HG02970 (cell line): ENCODE measurements around the gene TPRA1.
"Not testable (repeated sequence)": the region's sequence is repeated elsewhere in the genome, so short reads cannot be mapped to it uniquely, and the experiment has no call there.

Experiments used
- ATAC-seq: cut with Tn5 transposase; IDR thresholded peaks from one replicate; pipeline ENCODE4 v1.9.1; 2021; ENCODE audit warnings: mild to moderate bottlenecking, moderate library complexity, moderate number of reproducible peaks; ENCODE audit not compliant: unreplicated experiment, low FRiP score

TPRA1 gene

GRCh38 chr3:127539366-127540060 lies 51.0 kb downstream of the TPRA1 start:
- ATAC-seq = no peak

DNA sequence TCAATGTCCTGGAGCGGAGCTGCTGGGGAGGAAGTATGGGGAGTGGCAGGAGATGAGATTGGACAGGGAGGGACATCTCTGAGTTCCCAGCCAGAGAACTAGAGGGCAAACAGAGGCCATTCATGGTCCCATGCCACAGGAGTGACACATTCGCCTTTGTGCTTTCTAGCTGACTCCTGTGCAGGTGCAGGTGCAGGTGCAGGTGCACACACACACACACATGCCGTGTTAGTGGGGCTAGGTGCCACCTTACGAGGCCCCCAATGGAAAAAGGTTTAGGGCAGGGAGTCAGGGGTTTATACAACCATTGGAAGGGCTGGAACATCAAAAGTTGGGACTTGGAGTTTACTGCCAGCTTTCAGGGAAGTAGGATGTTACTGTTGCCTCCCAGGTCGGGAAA lies 52.0 kb downstream of the TPRA1 start:
- ATAC-seq = no peak

DNA sequence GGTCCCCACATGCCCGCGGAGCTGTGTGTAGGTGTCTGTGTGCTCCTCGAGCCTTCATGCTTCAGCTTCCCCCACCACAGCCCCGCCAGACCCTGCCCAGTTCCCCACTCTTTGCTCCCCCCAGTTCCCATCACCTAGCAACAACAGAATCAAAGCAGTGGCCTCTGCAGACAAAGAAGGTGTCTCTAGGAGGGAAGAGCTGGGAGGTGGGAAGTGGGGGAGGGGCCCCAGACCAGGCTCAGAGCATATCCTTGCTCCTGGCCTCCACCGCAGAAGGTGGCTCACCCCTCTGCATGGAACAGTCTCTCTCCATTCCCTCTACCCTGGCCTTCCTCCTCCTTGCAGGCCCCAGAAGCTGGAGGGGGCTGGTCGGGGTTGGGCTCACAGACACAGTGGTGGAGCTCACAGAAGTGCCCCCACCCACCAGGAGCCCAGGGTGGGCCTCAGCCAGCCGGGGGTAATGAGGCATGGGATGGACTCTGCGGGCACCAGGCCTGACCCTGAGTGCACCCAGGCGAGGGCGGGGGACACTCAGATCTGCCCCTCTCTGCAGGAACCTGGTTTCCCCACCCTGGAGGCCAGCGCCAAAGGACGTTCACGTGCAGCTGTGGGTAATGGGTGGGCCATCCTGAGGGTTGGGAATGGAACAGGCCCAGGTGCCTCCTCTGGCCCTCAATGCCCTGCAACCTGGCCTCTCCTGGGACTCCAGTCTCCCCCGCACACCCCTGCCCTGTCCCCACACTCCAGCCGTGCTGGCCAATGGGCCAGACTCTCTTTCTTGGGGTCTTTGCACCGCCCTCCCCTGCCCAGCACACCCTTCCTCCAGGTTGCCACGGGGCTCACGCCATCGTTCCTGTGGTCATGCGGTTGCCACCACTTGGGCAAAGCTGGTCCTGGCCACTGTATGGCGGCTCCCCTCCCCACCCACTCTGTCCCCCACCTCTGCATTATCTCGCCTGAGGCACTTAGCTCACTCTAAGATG lies 53.4 kb downstream of the TPRA1 start:
- ATAC-seq = no peak

GRCh38 chr3:127535901-127536829 lies 54.4 kb downstream of the TPRA1 start:
- no peak for ATAC-seq

DNA sequence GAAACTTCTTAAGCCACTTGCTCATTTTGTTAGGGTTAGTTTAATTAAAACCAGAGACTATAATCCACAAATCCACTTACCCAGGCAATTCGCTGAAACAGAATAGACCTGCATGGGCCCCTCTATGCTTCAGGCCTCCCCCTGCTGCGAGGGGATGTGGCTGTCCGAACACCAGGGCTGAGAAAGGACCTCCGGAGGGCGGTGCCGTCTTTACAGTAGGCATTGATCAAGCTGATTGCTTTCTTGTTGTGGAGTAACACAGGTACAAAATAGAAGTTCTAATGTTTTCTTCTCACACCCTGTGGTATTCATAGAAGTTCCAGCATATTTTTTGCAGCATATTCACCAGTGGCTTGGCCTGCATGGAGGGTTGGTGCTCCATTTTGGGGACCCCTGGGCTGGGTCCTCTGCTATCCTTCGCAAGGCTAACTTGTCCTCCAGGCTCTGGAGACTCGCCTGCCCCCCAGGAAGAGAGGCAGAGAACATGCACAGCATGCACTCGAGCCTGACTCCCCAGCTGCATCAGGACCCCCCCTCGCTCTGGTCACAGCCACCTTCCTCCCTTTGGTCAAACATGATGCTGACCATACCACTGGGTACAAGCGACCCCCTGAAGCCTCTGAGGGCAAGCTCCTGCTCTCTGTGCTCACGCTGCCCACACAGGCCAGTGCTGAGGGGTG lies 55.3 kb downstream of the TPRA1 start:
- ATAC-seq = no peak

DNA sequence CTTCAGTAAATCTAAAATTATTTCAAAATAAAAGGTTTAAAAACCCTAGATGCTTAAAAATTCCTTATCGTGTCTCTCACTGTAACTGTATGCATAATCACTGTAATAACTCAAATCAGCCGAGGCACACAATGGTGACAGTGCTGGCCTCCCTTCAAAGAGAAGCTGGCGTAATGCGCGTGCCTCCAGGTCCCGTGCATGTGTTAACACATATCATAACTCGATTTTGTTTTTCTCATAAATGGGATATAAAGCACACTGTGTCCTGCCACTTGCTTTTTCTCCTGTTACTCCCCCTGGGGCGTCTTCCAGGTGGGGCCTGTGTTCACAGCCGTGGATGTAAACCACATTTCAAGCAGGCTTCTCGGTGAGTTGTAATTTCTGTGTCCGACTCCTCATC lies 56.0 kb downstream of the TPRA1 start:
- no peak for ATAC-seq

DNA sequence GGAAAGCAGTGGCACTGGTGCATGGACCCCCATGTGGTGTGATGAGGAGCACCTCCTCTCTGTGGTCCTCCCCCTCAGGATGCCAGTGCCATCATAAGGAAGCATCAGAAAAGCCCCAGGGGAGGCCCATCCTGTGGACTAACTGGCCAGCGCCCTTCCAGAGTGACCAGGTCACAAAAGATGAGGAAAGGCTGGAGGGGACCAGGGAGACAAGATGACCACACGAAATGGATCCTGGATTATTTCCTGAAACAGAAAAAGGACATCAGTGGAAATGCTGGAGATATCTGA lies 56.4 kb downstream of the TPRA1 start:
- ATAC-seq = no peak

- no peak for ATAC-seq
Measured at GRCh38 chr3:127532561-127533203, 57.9 kb downstream of the TPRA1 start.

GRCh38 chr3:127531821-127532220 lies 58.7 kb downstream of the TPRA1 start:
- ATAC-seq = no peak

- not testable (repeated sequence) for ATAC-seq
Measured at GRCh38 chr3:127530863-127531262, 59.7 kb downstream of the TPRA1 start.

DNA sequence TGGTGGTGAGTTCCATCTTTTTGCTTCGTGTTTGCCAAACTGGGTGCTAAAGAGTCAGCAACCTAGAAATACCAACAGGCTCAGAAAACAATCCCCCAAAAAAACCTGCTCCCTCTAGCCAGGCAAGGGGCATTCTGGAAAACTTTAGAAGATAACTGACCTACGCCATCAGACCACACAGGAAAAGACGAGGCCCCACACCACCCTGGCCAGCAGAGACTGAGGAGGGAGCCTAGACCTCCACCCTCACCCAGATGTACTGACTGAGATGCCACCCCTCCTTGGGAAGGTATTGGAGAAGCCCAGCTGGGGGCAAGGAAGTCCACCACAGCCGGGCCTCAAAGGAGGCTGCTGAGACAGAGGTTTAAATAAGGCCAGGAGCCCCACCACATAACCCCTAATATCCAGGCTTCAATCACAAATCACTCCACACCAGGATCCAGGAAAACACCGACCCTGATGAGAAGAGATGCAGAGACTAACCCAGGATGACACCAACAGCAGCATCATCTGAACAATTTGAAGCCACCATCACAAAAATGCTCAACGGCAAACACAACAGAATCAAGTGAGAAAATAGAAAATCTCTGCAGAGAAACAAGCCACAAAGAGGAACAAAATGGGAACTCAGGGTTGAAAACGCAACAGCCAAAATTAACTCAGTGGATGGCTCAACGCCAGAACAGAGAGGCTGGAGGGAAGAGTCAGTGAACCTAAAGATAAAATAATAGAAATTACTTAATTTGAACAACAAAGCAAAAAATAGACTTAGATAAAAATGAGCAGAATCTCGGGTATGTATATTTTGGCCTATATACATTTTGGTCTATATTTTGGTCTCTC lies 61.0 kb downstream of the TPRA1 start:
- no peak for ATAC-seq

GRCh38 chr3:127525373-127525772 lies 65.2 kb downstream of the TPRA1 start:
- ATAC-seq = no peak

DNA sequence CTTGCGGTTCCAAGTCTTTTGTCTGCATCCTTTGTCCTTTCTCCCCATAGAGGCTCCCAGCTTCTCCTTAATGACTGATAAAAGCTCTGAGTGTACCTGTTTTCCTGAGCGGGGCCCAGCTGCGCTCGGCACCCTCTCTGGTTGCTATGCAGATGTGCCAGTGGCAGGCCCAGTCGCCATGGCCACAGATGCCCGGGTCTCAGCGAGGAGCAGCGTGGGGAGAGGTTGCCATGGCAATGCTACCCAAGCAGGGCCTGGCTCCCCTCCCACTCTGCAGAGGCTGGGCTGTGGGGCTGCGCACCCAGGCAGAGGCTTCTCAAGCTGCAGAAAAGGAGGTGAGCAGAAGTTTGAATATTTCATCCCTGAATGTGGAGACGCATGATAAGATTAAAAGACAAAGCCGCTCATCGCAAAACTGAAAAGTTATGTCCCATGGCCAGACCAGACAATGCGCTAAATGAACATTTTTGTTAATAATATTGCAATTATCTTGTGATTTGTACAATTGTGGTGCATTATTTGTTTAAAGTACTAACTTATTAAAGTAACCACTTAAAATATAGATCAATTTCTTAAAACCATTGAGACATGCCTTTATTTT lies 66.1 kb downstream of the TPRA1 start:
- ATAC-seq = no peak
